ENCODE measurements around the gene RIPOR1.
"Not testable (repeated sequence)": the region's sequence is repeated elsewhere in the genome, so short reads cannot be mapped to it uniquely, and the experiment has no call there.

RIPOR1 gene

DNA sequence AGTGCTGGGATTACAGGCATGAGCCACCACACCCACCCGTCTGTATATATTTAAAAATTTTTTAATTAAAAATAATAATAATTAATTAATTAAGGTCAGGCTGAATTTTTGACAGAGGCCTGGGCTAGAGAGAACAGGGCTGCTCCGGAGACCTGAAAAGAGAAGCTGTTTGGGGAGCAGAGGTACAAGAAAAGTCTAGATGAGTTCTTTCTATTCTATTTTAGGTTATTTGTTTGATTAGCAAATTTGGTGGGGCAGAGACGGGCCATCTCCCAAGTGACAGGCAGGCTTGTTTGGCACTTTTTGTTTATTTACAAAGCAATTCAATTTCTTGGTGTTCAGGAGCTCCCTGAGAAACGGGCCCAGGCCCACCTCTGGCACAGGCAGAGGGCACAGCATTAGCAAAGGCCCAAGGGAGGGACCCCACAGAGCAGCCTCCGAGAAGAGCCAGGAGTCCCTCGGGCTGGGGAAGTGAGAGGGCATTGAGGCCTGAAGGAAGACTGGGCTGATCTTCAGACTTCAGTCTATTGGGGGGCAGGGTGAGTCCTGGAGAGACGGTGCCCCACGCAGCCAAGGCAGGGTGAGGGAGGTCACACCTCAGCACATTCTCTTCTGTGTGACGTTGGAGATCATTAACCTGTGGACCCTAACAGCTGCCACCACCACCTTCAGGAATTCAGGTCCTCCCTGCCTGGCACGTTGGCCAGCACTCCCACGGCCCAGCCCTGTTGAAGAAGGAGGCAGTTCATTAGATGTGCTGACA, 10.8 kb upstream of the RIPOR1 start:
- no peak for DNase-seq

DNA sequence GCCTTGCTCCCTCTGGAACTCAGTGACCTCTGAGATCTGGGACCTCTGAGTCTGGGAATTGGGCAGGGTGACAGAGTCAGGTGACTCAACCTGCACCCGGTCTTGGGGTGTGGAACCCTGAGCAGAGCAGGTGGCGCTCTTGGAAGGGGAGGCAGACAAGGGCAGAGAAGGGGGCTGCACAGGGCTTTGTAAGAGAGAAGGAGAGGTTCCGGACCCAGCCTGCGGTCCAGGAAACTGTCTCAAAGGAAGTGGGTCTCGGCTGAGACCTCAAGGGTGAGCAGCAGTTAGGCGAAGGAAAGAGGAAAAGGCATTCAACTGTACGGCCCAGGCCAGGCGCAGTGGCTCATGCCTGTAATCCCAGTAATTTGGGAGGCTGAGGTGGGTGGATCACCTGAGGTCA, 10.0 kb upstream of the RIPOR1 start:
- no peak for DNase-seq

DNA sequence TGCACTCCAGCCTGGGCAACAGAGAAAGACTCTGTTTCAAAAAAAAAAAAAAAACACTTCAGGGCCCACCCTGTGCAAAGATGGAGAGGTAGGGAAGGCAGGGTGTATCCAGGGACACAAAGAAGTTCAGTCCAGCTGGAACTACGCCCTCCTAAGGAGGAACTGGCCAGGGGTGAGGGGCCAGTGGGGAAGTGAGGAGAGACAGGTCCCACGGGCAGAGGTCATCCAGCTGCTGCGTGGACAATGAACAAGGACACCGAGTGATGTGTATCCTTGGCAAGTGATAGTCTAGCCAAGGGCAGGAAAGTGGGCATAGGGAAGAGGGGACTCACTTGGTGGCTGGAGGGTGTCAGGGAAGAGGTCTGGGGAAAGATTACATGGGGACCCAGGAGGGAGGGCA, 9.4 kb upstream of the RIPOR1 start:
- no peak for DNase-seq

DNA sequence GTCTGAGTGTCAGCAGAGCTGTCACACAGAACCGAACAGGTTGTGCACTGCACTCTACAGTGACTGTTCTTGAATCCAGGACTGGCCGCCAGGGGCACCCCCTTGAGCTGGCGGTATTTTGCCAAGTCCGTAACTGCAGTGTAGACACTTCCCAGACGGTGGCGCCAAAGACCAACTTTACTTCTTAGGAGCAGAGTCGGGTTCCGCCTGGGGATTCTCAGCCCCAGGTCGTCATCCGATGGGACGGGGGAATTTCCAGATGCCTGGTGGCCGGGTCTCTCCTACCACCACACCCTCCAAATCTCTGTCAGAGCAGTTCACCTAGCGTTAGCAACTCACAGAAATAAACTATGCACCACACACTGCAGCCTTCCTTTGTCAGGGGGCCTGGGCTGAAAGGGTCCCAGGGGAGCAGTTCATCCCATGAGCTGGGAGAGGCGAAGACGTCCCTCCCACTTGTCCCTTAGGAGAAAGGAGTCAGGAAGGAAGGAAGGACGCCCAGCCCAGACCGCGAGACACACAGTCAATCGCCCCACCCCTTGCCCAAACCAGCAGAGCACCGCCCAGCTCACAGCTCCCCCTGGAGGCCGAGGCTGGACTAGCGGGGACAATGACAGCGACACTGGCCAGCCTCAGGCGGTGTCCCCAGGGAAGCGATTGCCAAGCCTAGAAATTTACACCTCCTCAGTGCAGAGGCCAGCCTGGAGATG, 7.4 kb upstream of the RIPOR1 start:
- DNase-seq = peak; percentile 94

DNA sequence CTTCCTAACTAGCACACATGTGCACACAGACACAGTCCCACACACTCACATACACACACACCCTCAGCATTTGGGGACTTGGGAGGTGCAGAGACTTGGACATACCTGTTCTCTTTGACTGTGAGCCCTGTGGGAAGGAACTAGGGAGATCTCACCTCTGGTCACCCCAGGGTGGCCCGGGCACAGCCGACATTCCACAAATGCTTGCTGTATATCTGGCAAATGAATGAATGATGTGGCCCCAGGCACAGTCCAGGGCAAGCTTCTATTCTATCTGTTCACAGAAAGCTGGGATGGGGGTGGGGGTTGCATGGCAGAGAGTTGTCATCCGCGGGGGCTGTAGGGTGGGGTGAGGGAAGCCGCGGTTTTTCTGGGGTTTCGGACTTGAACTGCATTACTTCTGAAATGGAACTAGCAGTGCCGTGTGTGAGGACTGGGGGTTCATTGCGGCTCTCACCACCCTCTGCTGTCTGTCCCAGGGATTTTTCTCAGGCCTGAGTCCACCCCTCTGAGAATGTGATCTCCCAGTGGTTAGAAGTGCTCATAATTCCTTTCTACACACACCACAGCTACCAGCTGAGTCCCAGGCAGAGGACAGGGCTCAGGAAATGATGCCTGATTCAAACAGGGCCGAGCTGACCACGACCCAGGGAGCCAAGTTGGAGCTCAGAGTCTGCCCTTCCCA, 3.3 kb upstream of the RIPOR1 start:
- DNase-seq = no peak

DNA sequence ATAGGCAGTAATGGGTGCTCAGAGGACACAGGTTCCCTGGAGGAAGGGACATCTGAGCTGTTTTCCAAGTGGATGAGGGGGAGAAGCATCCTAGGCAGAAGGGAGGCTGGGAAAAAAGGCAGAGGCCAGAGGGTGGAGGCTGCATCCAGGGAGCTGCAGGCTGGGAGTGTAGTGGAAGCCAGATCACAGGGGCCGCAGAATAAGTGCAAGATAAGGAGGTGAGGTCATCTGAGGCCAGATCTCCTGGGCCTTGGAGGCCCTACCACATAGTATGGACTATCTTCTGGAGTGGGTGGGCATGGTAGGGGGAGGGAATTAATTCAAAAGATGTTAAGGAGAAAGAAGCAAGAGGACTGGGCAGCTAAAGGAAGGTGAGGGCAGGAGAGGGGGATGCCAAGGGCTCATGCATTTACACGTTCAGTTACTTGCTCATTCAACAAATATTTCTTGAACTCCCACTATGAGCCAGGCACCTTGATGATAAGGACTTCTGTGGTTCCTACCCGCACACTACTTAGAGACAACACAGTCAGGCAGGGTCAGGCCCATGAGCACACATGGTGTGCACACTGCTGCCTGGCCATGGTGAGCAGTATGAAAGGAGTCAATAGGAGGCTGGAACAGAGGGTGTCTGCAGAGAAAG, 2.4 kb upstream of the RIPOR1 start:
- no peak for DNase-seq

DNA sequence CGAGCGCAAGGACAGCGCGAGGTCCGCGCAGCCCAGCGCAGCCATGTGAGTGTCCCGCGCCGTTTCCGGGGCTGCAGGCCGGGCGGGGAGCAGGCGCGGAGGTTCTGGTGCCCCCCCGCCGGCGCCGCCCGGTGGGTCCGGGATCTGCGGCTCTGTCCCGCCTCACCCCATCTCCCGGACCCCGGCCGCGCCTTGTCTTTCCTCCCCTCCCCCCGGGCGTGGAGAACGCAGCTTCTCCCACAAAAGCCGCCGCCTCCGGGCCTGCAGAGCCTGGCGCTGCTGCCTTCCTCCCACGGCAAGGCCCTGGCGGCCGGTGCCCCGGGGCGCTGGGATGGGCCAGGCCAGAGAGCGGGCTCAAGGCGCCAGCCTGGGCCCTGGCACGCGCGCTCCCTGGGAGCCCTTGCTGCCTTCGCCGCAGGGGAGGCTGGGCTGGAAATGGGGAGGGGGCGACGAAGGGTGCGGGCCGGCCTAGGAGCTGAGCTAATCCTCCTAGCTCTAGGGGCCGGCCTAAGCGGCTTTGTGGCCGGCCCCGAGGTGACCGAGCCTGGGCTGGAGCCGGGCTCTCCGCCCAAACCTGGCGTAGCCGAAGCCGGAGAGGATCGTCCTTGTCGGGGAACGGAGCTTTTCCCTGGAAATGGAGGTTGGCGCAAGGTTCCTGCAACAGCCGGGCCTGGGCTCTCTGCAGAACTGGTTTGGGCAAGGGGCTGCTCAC, 397 bp downstream of the RIPOR1 start:
- DNase-seq = no peak

DNA sequence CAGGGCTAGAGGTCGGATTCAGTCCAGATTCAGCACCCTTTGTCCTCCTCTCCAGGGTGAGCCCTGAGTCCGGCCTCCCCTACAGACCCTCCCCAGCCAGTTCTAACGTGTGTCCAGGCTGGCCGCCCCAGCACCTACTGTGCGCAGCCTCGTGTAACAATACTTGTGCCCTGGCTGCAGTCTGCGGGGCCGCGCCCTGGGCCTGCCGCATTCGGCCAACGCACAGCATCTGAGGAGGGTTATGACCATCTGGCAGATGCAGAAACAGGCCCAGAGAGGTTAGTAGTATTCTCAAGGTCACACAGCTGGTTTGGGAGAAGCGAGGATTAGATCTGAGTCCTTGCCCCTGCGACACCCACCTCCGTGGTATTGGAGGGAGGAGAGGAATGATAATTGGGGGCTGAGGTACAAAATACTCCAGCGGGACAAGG, 968 bp downstream of the RIPOR1 start:
- DNase-seq = peak; percentile 19

DNA sequence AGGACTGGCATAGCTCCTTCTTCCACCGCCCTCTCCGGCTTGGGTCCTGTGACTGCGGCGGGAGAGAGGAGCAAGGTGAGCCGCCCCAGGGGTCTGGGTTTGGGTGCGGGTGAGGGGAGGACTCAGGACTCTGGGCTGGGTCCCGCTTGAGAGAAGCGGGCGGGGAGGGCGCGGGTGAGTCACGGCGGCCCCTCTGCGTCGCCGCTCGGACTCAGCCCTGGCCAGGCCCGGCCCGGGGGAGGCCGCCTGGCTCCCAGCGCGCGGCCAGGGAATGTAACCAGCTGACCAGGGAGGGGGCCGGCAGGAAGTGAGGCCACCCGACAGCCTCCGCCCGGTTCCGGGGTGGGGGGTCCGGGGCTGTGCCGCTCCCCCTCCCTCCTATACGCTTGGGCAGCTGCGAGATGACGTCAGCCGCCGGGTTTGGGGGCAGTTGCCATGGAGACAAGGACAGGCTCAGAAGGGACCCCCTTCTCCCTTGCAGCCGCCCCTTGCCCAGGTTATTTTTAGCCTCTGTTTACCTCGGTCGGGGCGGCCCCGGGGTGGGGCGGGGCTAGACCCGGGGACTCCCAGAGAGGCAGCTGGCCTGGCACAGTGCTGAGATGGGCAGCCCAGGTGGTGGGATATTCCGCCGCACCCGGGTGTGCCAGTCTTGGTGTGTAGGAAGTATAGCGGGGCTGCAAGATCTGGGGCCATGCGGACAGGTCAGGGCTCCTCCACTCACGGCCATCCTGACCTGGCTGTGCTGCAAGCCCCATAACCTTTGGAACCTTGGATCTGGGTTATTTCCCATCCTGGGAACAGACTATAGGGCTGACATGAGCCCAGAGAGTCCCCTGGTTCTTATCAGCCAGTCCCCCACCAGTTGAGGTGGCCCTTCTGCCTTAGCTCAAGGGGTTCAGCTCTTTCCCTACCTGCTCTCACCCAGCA, 1.6 kb downstream of the RIPOR1 start:
- DNase-seq = no peak

DNA sequence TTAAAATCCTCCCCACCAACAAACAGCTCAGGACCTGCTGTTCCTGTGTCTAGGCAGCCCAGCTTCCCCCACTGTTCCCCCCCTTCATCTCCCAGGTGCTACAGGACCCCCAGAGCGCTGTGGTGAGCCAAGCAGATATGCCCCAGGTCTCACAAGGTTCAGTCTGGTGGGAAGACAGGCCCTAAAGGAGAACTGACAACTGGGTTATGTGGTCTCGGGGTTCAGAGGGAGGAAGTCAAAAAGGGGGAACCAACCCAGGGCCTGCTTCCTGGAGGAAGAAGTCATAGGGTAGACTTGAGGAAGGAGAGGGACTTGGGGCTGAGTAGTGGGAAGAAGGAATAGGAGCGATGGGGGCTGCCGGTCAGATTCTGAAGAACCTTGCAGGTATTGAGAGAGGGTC, 2.6 kb downstream of the RIPOR1 start:
- DNase-seq = no peak

DNA sequence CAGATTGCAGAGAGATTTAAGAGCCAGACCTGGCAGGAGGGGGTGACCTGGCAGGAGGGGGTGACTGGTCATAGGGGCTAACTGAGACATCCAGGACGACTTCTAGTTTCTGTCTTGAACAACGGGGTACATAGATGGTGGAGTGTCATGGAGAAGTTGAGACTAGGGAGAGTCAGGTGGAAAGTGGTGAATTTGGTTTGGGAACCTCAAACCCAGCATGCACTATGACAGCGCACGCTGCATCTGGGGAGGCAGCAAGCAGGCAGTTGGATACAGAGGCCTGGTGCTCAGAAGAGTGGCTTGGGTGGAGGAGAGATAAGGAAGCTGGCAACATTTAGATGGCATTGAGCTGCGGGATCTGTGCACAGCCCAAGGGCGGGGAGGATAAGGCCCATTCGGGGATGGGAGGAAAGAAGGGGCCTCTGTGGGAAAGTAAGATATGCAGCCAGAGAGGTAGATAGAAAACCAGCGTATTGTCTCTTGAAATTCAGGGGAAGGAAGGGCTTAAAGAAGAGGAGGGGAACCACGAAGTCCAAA, 4.5 kb downstream of the RIPOR1 start:
- no peak for DNase-seq

DNA sequence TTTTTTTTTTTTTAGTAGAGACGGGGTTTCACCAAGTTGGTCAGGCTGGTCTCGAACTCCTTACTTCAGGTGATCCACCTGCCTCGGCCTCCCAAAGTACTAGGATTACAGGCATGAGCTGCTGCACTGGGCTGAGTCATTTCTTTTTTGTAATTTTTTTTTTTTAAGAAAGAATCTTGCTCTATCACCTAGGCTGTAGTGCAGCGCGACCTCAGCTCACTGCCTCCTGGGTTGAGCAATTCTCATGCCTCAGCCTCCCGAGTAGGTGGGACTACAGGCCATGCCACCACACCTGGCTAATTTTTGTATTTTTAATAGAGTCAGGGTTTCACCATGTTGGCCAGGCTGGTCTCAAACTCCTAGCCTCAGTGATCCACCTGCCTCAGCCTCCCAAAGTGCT, 5.4 kb downstream of the RIPOR1 start:
- DNase-seq = not testable (repeated sequence)

DNA sequence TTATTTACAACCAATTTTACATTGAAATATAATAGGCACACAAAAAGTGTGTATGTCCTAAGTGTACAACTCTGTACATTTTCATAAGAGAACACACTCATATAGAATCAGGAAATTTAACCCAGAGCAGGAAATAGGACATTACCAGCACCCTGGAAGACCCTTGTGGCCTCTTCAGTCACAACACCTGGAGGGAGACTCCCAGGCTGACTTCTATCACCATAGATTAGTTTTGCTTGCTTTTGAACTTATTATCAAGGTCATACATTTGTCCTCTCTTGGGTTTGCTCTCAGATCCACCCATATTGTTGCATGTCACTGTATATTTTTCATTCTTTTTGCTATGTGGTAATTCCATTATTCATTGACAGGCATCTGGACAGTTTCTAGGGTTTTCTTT, 5.8 kb downstream of the RIPOR1 start:
- no peak for DNase-seq

DNA sequence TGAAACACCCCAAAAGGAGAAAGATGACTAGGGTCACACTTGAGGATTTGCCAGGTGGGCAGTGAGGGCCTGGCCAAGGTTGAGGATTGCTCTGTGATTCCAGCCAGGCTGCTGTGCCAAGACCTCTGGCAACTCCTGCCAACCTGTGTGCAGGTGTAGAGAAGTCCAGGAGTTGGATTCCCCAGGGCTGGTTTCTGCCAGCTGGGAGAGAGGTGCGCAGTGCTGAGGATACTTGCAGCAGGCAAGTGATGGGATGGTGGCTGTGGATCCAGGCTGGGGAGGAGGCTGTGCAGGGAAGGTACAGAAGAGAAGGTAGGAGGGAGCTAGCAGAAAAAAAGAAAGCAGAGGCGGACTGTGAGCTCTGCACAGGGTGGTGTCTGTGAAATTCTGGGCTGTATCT, 6.6 kb downstream of the RIPOR1 start:
- no peak for DNase-seq

DNA sequence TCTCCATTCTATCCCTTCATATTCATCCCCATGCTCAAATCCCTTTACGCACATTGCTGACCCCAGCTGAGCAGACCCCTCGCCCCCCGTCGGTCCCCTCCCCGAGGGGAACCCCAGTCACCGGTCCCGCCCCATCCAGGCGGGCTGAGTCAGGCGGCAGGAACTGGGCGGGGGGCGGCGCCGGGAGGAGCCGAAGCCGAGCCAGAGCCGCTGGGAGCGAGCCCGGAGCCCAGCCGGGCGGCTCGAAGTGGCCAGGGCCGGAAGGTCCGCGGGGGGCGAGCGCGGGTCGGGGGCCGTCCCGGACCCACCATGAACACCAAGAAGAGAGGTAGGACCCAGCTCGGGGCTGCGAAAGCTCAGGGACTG, 8.6 kb downstream of the RIPOR1 start:
- no peak for DNase-seq

DNA sequence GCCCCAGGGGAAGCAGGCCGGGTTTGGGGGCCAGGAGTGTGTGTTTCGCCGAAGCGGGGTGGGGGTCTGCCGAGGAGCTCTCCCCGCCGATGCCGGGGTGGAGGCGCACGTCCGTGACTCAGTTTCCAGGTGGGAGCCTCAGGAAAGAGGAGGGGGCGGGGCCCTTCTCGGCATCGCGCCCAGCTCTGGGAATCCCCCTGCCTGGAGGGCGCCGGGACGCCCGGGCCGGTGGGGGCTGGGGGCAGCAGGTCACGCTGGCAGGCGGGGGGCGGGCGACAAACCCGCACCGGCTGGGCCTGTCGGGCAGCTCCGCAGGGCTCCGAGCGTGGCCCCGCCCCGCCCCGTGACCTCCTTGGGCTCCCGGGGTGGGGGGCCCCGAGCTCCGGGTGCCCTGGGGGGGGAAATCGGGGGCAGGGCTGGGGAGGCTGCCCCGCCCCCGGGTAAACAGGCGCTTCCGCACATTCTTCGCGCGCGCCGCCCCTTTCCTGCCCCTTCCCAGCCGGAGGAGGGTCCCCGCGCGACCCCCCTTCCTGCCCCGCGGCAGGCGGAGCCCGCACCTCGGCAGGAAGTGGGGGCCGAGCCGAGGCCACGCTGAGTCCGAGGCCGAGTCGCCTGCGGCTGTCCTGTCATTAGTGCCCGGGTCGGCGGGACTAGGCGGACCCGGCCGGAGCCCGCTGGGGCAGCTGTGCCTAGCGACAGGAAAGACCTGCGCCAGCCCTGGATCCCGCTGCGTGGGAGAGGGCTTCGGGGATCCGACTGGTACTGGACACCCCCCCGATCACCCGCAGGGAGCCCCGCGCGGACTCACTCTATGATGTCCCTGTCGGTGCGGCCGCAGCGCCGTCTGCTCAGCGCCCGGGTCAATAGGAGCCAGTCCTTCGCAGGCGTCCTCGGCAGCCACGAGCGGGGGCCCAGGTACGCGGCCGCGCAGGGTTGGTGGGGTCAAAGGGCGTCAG, 9.3 kb downstream of the RIPOR1 start:
- DNase-seq = no peak

DNA sequence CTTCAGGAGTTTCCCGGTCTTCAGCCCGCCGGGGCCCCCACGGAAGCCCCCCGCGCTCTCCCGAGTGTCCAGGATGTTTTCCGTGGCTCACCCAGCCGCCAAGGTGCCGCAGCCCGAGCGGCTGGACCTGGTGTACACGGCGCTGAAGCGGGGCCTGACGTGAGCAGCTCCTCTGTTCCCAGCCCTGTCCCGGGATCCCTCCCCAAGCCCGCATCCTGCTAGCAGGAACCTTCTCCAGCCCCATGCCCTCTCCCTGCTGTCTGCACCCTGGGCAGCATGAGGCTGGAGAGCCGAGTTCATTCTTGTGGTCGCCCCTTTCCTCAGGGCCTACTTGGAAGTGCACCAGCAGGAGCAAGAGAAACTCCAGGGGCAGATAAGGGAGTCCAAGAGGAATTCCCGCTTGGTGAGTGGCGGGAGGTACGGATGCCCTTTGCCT, 10.1 kb downstream of the RIPOR1 start:
- DNase-seq = no peak

DNA sequence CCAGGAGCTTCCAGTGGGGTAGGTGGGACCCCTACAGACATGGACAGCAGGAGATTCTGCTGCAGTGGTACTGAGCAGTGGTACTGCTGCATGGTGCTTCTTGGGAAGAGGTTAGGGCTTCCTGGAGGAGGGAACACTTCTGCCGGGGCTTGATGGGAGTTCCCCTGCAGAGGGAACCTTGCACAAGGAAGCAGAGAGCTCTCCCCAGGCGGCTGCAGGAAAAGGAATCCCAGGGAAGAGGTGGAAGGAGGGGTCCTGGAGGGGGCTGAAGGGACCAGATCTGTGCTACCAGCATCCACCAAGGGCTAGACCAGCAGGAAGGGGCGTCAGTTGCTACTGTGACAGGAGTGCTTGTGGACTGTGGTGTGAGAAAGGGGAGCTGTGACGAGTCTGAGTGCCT, 10.6 kb downstream of the RIPOR1 start:
- DNase-seq = no peak

DNA sequence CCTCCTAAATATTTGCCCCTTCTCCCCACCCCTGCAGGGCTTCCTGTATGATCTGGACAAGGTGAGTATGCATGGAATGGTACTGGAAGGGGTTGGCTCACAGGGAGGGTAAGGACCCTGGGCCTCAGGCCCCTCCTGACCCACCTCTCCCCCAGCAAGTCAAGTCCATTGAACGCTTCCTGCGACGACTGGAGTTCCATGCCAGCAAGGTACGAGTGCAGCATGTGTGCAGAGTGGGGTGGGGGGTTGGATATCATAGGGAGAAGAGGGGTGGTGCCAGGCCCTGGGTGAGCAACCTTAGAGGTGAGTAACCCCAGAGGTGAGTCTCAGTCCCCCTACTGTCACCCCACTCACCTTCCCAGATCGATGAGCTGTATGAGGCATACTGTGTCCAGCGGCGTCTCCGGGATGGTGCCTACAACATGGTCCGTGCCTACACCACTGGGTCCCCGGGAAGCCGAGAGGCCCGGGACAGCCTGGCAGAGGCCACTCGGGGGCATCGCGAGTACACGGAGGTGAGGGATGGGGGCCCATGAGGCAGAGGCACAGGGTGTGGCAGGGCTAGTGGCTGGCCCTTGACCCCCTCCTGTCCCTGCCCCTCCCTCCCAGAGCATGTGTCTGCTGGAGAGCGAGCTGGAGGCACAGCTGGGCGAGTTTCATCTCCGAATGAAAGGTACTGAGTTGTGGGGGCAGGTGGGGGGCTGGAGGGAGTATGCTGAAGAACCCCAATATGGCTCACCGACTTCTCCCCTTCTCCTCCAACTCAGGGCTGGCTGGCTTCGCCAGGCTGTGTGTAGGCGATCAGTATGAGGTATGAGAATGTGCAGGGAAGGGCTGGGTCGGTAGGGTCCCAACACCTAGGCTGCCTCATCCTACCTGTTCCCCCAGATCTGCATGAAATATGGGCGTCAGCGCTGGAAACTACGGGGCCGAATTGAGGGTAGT, 11.3 kb downstream of the RIPOR1 start:
- no peak for DNase-seq
